ENCODE measurements around the gene FOXP4. TPM values are rescaled to one million over a fixed set of nuclear protein-coding genes. Genes with fewer than 3 reads are reported as not detected.

Gene FOXP4
- total and polyA plus RNA-seq, 2 of the 13 experiments (the other 11 are each of a cell fraction or from before 2014, with no cell fraction given): 11.0 to 12.4 TPM

DNA sequence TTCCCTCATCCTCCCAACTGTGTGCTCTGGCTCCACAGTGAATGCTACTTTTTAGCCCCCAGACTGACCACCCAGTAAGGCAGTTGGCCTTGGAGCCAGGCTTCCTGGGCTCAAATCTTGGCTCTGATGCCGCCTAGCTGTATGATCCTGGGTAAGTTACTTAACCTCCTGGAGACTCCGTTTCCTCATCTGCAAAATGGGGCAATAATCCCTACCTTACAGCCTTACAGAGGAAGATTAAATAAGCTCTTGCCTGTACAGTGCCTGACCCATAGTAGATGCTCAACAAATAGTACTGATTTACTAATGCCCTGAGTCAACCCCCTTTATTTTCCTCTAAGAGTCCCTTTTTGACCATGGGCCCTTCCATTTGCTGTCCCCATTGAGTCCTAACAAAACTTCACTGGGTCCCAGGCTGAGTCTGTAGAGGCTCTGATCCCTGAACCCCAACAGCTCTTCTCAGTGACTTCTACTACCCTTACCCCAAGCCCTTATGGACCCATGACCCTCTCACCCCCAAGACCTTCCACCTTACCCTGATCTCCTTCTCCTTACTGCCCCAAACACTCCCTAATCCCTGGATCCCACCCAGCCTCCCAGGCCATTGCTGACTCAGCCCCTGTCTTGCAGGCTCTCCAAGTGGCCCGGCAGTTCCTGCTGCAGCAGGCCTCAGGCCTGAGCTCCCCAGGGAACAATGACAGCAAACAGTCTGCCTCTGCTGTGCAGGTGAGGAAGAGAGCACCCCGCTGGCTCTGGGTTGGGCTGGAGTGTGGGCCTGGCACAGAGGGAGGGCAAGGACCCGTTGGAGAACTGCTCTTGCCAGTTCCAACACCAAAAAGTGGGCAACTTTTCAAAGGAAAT is 31.4 kb downstream of the FOXP4 start (continued):
- TF ChIP-seq ZNF629 (CRISPR knock-in tag; conservative IDR thresholded peaks at IDR 0.05) (peak; percentile 98), JUNB (CRISPR knock-in tag; IDR thresholded peaks at IDR 0.05; ENCODE audit: borderline replicate concordance) (no peak), KLF16 (CRISPR knock-in tag; IDR thresholded peaks at IDR 0.05) (no peak), ZFP1 (CRISPR knock-in tag; IDR thresholded peaks at IDR 0.05) (no peak), STAT5B (CRISPR knock-in tag; IDR thresholded peaks at IDR 0.05) (no peak), MAF1 (CRISPR knock-in tag; IDR thresholded peaks at IDR 0.05; ENCODE audit: borderline replicate concordance) (0 out of 2 replicates have a peak, but pooled peaks have one; percentile 26), ZNF335 (CRISPR knock-in tag; IDR thresholded peaks at IDR 0.05) (no peak), ZNF772 (CRISPR knock-in tag; IDR thresholded peaks at IDR 0.05) (no peak), PLRG1 (conservative IDR thresholded peaks at IDR 0.05) (no peak), ZSCAN21 (CRISPR knock-in tag; IDR thresholded peaks at IDR 0.05; ENCODE audit: borderline replicate concordance) (no peak), ZNF570 (CRISPR knock-in tag; IDR thresholded peaks at IDR 0.05; ENCODE audit: borderline replicate concordance) (no peak), IRF2 (CRISPR knock-in tag; IDR thresholded peaks at IDR 0.05) (no peak), ZNF546 (CRISPR knock-in tag; conservative IDR thresholded peaks at IDR 0.05) (no peak), SOX6 (IDR thresholded peaks at IDR 0.05) (no peak), SOX6 (CRISPR knock-in tag; IDR thresholded peaks at IDR 0.05) (no peak), ZNF780A (CRISPR knock-in tag; IDR thresholded peaks at IDR 0.05) (no peak), SIN3A (IDR thresholded peaks at IDR 0.05; ENCODE audit: borderline replicate concordance, low read depth, low read length) (no peak), ATF7-NPFF (CRISPR knock-in tag; IDR thresholded peaks at IDR 0.05; ENCODE audit: low read depth) (no peak), CC2D1A (CRISPR knock-in tag; IDR thresholded peaks at IDR 0.05) (no peak), ZMYM3 (CRISPR knock-in tag; IDR thresholded peaks at IDR 0.05) (peak; percentile 95)
- TF ChIP-seq, protein P1, sequence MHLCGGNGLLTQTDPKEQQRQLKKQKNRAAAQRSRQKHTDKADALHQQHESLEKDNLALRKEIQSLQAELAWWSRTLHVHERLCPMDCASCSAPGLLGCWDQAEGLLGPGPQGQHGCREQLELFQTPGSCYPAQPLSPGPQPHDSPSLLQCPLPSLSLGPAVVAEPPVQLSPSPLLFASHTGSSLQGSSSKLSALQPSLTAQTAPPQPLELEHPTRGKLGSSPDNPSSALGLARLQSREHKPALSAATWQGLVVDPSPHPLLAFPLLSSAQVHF (CRISPR knock-in tag; IDR thresholded peaks at IDR 0.05): no peak
- TF ChIP-seq, protein P2, sequence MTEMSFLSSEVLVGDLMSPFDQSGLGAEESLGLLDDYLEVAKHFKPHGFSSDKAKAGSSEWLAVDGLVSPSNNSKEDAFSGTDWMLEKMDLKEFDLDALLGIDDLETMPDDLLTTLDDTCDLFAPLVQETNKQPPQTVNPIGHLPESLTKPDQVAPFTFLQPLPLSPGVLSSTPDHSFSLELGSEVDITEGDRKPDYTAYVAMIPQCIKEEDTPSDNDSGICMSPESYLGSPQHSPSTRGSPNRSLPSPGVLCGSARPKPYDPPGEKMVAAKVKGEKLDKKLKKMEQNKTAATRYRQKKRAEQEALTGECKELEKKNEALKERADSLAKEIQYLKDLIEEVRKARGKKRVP (CRISPR knock-in tag; IDR thresholded peaks at IDR 0.05): no peak
- TF ChIP-seq, protein P3, sequence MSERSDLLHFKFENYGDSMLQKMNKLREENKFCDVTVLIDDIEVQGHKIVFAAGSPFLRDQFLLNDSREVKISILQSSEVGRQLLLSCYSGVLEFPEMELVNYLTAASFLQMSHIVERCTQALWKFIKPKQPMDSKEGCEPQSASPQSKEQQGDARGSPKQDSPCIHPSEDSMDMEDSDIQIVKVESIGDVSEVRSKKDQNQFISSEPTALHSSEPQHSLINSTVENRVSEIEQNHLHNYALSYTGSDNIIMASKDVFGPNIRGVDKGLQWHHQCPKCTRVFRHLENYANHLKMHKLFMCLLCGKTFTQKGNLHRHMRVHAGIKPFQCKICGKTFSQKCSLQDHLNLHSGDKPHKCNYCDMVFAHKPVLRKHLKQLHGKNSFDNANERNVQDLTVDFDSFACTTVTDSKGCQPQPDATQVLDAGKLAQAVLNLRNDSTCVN (CRISPR knock-in tag; IDR thresholded peaks at IDR 0.05; ENCODE audit: borderline replicate concordance): no peak; the same call in 1 of the 2 replicates
- TF ChIP-seq, protein P4, sequence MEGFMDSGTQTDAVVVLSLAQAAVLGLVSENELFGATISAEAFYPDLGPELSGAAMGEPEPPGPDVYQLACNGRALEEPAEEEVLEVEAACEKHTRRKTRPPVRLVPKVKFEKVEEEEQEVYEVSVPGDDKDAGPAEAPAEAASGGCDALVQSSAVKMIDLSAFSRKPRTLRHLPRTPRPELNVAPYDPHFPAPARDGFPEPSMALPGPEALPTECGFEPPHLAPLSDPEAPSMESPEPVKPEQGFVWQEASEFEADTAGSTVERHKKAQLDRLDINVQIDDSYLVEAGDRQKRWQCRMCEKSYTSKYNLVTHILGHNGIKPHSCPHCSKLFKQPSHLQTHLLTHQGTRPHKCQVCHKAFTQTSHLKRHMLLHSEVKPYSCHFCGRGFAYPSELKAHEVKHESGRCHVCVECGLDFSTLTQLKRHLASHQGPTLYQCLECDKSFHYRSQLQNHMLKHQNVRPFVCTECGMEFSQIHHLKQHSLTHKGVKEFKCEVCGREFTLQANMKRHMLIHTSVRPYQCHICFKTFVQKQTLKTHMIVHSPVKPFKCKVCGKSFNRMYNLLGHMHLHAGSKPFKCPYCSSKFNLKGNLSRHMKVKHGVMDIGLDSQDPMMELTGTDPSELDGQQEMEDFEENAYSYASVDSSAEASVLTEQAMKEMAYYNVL (CRISPR knock-in tag; IDR thresholded peaks at IDR 0.05; ENCODE audit: borderline replicate concordance): no peak
- TF ChIP-seq, protein P5, sequence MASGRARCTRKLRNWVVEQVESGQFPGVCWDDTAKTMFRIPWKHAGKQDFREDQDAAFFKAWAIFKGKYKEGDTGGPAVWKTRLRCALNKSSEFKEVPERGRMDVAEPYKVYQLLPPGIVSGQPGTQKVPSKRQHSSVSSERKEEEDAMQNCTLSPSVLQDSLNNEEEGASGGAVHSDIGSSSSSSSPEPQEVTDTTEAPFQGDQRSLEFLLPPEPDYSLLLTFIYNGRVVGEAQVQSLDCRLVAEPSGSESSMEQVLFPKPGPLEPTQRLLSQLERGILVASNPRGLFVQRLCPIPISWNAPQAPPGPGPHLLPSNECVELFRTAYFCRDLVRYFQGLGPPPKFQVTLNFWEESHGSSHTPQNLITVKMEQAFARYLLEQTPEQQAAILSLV (CRISPR knock-in tag; IDR thresholded peaks at IDR 0.05; ENCODE audit: borderline replicate concordance): no peak

All from HepG2 (cell line).